AG09309 (cell line): Measurements from ENCODE around the gene CCM2L.

Experiments used
- DNase-seq: peaks from one replicate; pipeline ENCODE4 v3.0.0-alpha.2; 2010; ENCODE audit warnings: low read depth
- H3K4me3 ChIP-seq: 2 replicates; pipeline ENCODE4 v1.5.1; 2011; ENCODE audit warnings: mild to moderate bottlenecking, low read depth, low read length, moderate library complexity; ENCODE audit not compliant: control insufficient read depth
- TF ChIP-seq, protein P1 (sequence below): IDR thresholded peaks from 2 replicates; pipeline ENCODE4 v1.5.1; 2011; ENCODE audit warnings: mild to moderate bottlenecking, low read depth, low read length, inconsistent platforms; ENCODE audit not compliant: insufficient read depth, control insufficient read depth; ENCODE audit errors: missing control alignments

Gene CCM2L

GRCh38 chr20:32010101-32010500 is at the start of gene CCM2L:
TSS of gene CCM2L (plus strand) at chr20:32010438. CDS start at chr20:32010455, 17 bp downstream.
- TF ChIP-seq, protein P1, sequence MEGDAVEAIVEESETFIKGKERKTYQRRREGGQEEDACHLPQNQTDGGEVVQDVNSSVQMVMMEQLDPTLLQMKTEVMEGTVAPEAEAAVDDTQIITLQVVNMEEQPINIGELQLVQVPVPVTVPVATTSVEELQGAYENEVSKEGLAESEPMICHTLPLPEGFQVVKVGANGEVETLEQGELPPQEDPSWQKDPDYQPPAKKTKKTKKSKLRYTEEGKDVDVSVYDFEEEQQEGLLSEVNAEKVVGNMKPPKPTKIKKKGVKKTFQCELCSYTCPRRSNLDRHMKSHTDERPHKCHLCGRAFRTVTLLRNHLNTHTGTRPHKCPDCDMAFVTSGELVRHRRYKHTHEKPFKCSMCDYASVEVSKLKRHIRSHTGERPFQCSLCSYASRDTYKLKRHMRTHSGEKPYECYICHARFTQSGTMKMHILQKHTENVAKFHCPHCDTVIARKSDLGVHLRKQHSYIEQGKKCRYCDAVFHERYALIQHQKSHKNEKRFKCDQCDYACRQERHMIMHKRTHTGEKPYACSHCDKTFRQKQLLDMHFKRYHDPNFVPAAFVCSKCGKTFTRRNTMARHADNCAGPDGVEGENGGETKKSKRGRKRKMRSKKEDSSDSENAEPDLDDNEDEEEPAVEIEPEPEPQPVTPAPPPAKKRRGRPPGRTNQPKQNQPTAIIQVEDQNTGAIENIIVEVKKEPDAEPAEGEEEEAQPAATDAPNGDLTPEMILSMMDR: no peak
- no peak for DNase-seq
- no peak within 1 kb of the TSS for H3K4me3 ChIP-seq

GRCh38 chr20:31962761-31963160 is 47.5 kb upstream of the CCM2L start:
- DNase-seq: no peak
- H3K4me3 ChIP-seq: no peak overlapping the region
- TF ChIP-seq, protein P1: no peak

DNA sequence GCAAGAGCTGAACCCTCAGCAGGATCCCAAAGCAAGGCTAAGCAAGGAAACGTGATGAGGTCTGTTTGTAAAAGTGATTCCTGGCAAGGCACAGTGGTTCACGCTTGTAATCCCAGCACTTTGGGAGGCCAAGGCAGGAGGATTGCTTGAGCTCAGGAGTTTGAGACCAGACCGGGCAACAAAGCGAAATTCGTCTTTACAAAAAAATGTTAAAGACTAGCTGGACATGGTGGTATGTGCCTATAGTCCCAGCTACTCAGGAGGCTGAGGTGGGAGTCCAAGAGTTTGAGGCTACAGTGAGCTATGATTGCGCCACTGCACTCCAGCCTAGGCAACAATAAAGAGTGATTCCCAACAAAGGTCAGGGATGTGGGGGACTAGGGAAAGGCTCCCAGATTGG is 46.3 kb upstream of the CCM2L start:
- H3K4me3 ChIP-seq: no peak overlapping the region
- TF ChIP-seq, protein P1: no peak
- DNase-seq: no peak

DNA sequence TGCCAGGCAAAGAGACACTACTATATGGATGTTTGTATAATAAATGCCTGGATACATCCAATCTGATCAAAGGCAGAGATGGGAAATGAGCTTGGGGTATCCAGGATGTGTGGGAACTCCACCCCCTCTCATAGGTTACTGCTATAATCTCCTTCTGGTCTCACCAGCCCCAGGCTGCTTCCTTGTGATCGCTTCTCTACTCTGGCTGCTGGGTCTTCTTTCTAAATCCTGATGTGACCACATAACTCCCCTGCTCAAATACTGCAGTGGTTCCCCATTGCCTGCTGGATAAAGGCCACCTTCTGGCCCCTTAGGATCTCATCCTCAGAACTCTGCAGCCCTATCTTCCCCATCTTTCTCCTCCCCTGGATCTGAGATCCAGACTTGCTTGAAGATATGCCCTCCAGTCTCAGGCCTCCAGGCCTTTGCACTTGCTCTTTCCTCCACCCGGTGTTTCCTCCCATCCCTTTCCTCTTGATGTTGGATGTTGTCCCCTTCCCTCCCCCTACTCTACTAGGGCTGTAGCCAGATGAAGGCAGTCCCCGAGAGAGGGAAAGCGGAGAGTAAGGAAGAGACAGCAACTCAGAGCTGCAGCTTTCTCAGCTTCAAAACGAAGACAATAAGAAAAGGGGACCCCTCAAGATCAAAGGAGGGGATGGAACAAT is 43.1 kb upstream of the CCM2L start:
- TF ChIP-seq, protein P1: no peak
- DNase-seq: no peak

DNA sequence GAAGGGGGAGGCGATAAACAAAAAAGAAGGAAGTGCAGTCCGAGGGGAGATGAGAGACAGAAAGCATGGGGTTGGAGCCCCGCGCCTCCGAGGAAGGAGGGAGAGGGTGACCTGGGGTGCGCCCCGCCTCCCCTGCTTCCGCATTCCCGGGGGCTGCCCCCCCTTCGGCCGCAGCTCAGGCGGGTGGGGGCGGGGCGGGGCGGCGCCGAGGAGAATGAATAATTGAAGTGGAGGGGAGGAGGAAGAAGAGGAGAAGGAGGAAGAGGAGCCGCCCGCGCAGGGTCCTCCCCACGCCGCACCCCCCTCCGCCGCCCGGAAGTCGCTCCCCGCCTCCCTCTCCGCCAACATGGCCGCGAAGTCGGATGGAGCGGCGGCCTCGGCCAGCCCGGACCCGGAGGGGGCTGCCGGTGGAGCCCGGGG is 42.4 kb upstream of the CCM2L start, which contains the start of gene XKR7:
XKR7 (plus strand) TSS at position 322 of the 420 bp plus-strand sequence; CDS start at position 347, 25 bp downstream.
- H3K4me3 ChIP-seq: no peak within 1 kb of the TSS
- DNase-seq: no peak
- TF ChIP-seq, protein P1: no peak

More for the DNA sequence above, 43.1 kb upstream of the CCM2L start:
- no peak overlapping the region for H3K4me3 ChIP-seq

- H3K4me3 ChIP-seq: no peak overlapping the region
- no peak for DNase-seq
- TF ChIP-seq, protein P1: no peak
Measured at GRCh38 chr20:31968291-31969126, 41.7 kb upstream of the CCM2L start.
